Bronchial epithelial cell (primary cell): Measurements from ENCODE around the gene PLA2G2C. TPM values are rescaled to one million over a fixed set of nuclear protein-coding genes. Genes with fewer than 3 reads are reported as not detected.

Source experiments
- DNase-seq: peaks from one replicate; pipeline ENCODE4 v3.0.0-alpha.2; 2010; ENCODE audit warnings: low read depth
- FAIRE-seq: peaks from 2 replicates; lab custom pipeline; 2011; peaks lifted over from hg19 to GRCh38; lab: Jason Lieb, UNC
- H3K27me3 ChIP-seq: 2 replicates; pipeline ENCODE4 v1.5.1; 2011; ENCODE audit warnings: low read length; ENCODE audit not compliant: control insufficient read depth, insufficient read depth
- H3K36me3 ChIP-seq: 2 replicates; pipeline ENCODE4 v1.5.1; 2011; ENCODE audit warnings: low read length; ENCODE audit not compliant: control insufficient read depth, insufficient read depth
- H3K4me3 ChIP-seq: 2 replicates; pipeline ENCODE4 v1.5.1; 2011; ENCODE audit warnings: mild to moderate bottlenecking, low read depth, low read length, control low read depth
- CTCF ChIP-seq: IDR thresholded peaks from 2 replicates; pipeline ENCODE4 v1.5.1; 2011; ENCODE audit warnings: mild to moderate bottlenecking, moderate library complexity, low read length, control low read depth, inconsistent platforms; ENCODE audit not compliant: insufficient read depth, severe bottlenecking
- total RNA-seq: library from RNA; depleted of rRNA; stranded (reverse); fragments of >200 nt; gene quantifications from 2 replicates; pipeline ENCODE4 v1.2.1, GENCODE V29; 2014

The PLA2G2C gene
- total RNA-seq, 1 donor from 2014 or later: not detected

- no peak for FAIRE-seq
- H3K27me3 ChIP-seq: peaks cover under 1% of the 10 kb centered on the region
- no peak overlapping the region for H3K4me3 ChIP-seq
- DNase-seq: no peak
- no peak for TF ChIP-seq CTCF
- H3K36me3 ChIP-seq: no peaks in the 10 kb centered on the region
Observed at GRCh38 chr1:20172033-20172590, 14.2 kb downstream of the PLA2G2C start.

- no peaks in the 10 kb centered on the region for H3K27me3 ChIP-seq
- DNase-seq: no peak
- FAIRE-seq: no peak
- TF ChIP-seq CTCF: no peak
- no peaks in the 10 kb centered on the region for H3K36me3 ChIP-seq
- H3K4me3 ChIP-seq: no peak overlapping the region
Observed at GRCh38 chr1:20169932-20170331, 16.4 kb downstream of the PLA2G2C start.

- TF ChIP-seq CTCF: no peak
- FAIRE-seq: no peak
Observed at GRCh38 chr1:20168564-20169491, 17.5 kb downstream of the PLA2G2C start.

GRCh38 chr1:20167126-20167525 lies 19.2 kb downstream of the PLA2G2C start:
- Histone ChIP-seq H3K27me3 (no peaks in the 10 kb centered on the region), H3K36me3 (no peaks in the 10 kb centered on the region), H3K4me3 (no peak overlapping the region)
- DNase-seq (peak; percentile 39), FAIRE-seq (peak; percentile 86)
- TF ChIP-seq CTCF: no peak

More at GRCh38 chr1:20168564-20169491, 17.5 kb downstream of the PLA2G2C start:
- no peaks in the 10 kb centered on the region for H3K36me3 ChIP-seq
- H3K4me3 ChIP-seq: no peak overlapping the region
- DNase-seq: no peak
- no peaks in the 10 kb centered on the region for H3K27me3 ChIP-seq

- Histone ChIP-seq H3K4me3 (no peak overlapping the region), H3K27me3 (no peaks in the 10 kb centered on the region), H3K36me3 (no peaks in the 10 kb centered on the region)
- no peak for TF ChIP-seq CTCF
- peak; percentile 4 for DNase-seq
- FAIRE-seq: no peak
Observed at GRCh38 chr1:20166051-20166450, 20.3 kb downstream of the PLA2G2C start.
